Activated B cell treated with CpG ODN at 0.5 μM for 24 hours (primary cell): ENCODE measurements around the gene FBH1. TPM values are rescaled to one million over a fixed set of nuclear protein-coding genes. Genes with fewer than 3 reads are reported as not detected.
"Not testable (repeated sequence)": the region's sequence is repeated elsewhere in the genome, so short reads cannot be mapped to it uniquely, and the experiment has no call there.

Source experiments
- ATAC-seq: fragments of 200-7000 bp; cut with Tn5 transposase; one replicate; pipeline ENCODE4 v1.10.0; 2021; ENCODE audit warnings: low read depth, mild to moderate bottlenecking, moderate library complexity
- CTCF ChIA-PET: fragments of 350-600 bp; sonication (Branson Sonifier 250); formaldehyde crosslinking; loops from one replicate; lab custom pipeline; 2021; ENCODE audit warnings: antibody characterized with exemption; lab: Charles Lee
- POLR2A ChIA-PET: fragments of 350-600 bp; sonication (Branson Sonifier 250); formaldehyde crosslinking; loops from one replicate; lab custom pipeline; 2021; ENCODE audit warnings: antibody characterized with exemption; lab: Charles Lee
- DNase-seq: peaks from one replicate; pipeline ENCODE4 v3.0.0; 2022
- H3K27ac Mint-ChIP-seq: one replicate; pipeline ENCODE4 v1.8.0; 2020; ENCODE audit warnings: mixed read lengths
- H3K27me3 Mint-ChIP-seq: one replicate; pipeline ENCODE4 v1.8.0; 2021; ENCODE audit warnings: mixed read lengths
- H3K36me3 Mint-ChIP-seq: one replicate; pipeline ENCODE4 v1.8.0; 2021; ENCODE audit warnings: low read depth, mixed read lengths
- H3K4me1 Mint-ChIP-seq: one replicate; pipeline ENCODE4 v1.8.0; 2021; ENCODE audit warnings: mixed read lengths
- H3K4me3 Mint-ChIP-seq: one replicate; pipeline ENCODE4 v1.8.0; 2020; ENCODE audit warnings: mild to moderate bottlenecking, mixed read lengths
- H3K9me3 Mint-ChIP-seq: one replicate; pipeline ENCODE4 v1.8.0; 2020; ENCODE audit warnings: mixed read lengths
- CTCF ChIP-seq: fragments of 200-600 bp; IDR thresholded peaks from one replicate; pipeline ENCODE4 v1.8.0; 2022; ENCODE audit warnings: antibody characterized with exemption, mild to moderate bottlenecking
- intact Hi-C: fragments of 100-400 bp; cut with micrococcal nuclease; formaldehyde crosslinking; loops from one replicate; pipeline ENCODE4 v1.15.1; 2024
- total RNA-seq: library from RNA; stranded (reverse); gene quantifications from 2 replicates; pipeline ENCODE4 v1.2.3, GENCODE V29; 2022

Gene FBH1
- total RNA-seq, 1 donor from 2014 or later: 65.5 TPM

- no peak for TF ChIP-seq CTCF
- peaks cover 2% of the 10 kb centered on the region for H3K9me3 Mint-ChIP-seq
- no peak overlapping the region for H3K27ac Mint-ChIP-seq
- ChIA-PET POLR2A (interaction anchor here (1.9 to 3.9 kb wide), 3 partner anchors 17 to 55 kb away, joined by 7 to 21 read pairs (median 11); partner anchors contain the start of gene GDI2), CTCF (interaction anchor here (1.0 kb wide), 1 partner anchor 56 kb away, joined by 3 read pairs; the partner anchor contains the start of gene GDI2)
- H3K36me3 Mint-ChIP-seq: no peaks in the 10 kb centered on the region
- DNase-seq (no peak), ATAC-seq (no peak)
- no peaks in the 10 kb centered on the region for H3K27me3 Mint-ChIP-seq
- peaks cover 45% of the 10 kb centered on the region for H3K4me1 Mint-ChIP-seq
- no peak overlapping the region for H3K4me3 Mint-ChIP-seq
- intact Hi-C loops: no loop called here
These were observed 20.9 kb upstream of the FBH1 start for GRCh38 chr10:5869156-5869555.

- Mint-ChIP-seq H3K27me3 (no peaks in the 10 kb centered on the region), H3K27ac (peak overlapping the region; percentile 21), H3K36me3 (peaks cover 12% of the 10 kb centered on the region), H3K4me3 (no peak overlapping the region), H3K4me1 (peaks cover 40% of the 10 kb centered on the region), H3K9me3 (peaks cover 2% of the 10 kb centered on the region)
- ChIA-PET POLR2A (interaction anchor here (0.6 kb wide), 1 partner anchor 529 kb away, joined by 3 read pairs; no protein-coding TSS in a partner anchor), CTCF (no interaction called here)
- intact Hi-C loops: loop anchor here (5.0 to 10.0 kb wide), 2 partner anchors 239 to 427 kb away; no protein-coding TSS in a partner anchor
- no peak for ATAC-seq
- no peak for TF ChIP-seq CTCF
- no peak for DNase-seq
These were observed 18.4 kb upstream of the FBH1 start for GRCh38 chr10:5871596-5871995.

- peak; percentile 95 for ATAC-seq
- H3K27ac Mint-ChIP-seq: peak overlapping the region; percentile 92
These were observed 16.5 kb upstream of the FBH1 start for GRCh38 chr10:5873515-5873995.

GRCh38 chr10:5876181-5876768 is 13.8 kb upstream of the FBH1 start:
- Mint-ChIP-seq H3K36me3 (peaks cover 36% of the 10 kb centered on the region), H3K27me3 (no peaks in the 10 kb centered on the region), H3K4me1 (peaks cover 27% of the 10 kb centered on the region), H3K4me3 (no peak overlapping the region), H3K27ac (no peak overlapping the region), H3K9me3 (no peaks in the 10 kb centered on the region)
- no peak for TF ChIP-seq CTCF
- no peak for DNase-seq
- POLR2A ChIA-PET: interaction anchor here (0.9 kb wide), 1 partner anchor 35 kb away, joined by 3 read pairs; no protein-coding TSS in a partner anchor
- ATAC-seq: no peak
- CTCF ChIA-PET: interaction anchor here (0.6 to 1.6 kb wide), 2 partner anchors 58 to 525 kb away, joined by 3 to 4 read pairs; no protein-coding TSS in a partner anchor
- intact Hi-C loops: loop anchor here (10.0 kb wide), 1 partner anchor 431 kb away; no protein-coding TSS in a partner anchor

More at GRCh38 chr10:5873515-5873995, 16.5 kb upstream of the FBH1 start:
- POLR2A ChIA-PET: interaction anchor here (0.7 to 3.3 kb wide), 14 partner anchors 10 to 200 kb away, joined by 3 to 42 read pairs (median 6); partner anchors contain the start of genes ANKRD16, FBH1 and GDI2
- no peak for TF ChIP-seq CTCF
- Mint-ChIP-seq H3K36me3 (peaks cover 24% of the 10 kb centered on the region), H3K27me3 (no peaks in the 10 kb centered on the region), H3K4me3 (peak overlapping the region; percentile 82), H3K9me3 (peaks cover 1% of the 10 kb centered on the region), H3K4me1 (peaks cover 28% of the 10 kb centered on the region)
- peak; percentile 46 for DNase-seq
- CTCF ChIA-PET: interaction anchor here (1.0 to 2.8 kb wide), 11 partner anchors 11 to 63 kb away, joined by 3 to 11 read pairs (median 4); partner anchors contain the start of genes ANKRD16 and FBH1
- intact Hi-C loops: loop anchor here (1.0 to 10.0 kb wide), 8 partner anchors 11 to 429 kb away; partner anchors contain the start of gene GDI2

- not testable (repeated sequence) for DNase-seq, ATAC-seq, H3K4me3 Mint-ChIP-seq, H3K9me3 Mint-ChIP-seq, H3K27me3 Mint-ChIP-seq, H3K27ac Mint-ChIP-seq
- intact Hi-C loops: loop anchor here (10.0 kb wide), 1 partner anchor 432 kb away; no protein-coding TSS in a partner anchor
- ChIA-PET POLR2A (interaction anchor here (0.8 to 1.0 kb wide), 5 partner anchors 12 to 63 kb away, joined by 3 to 4 read pairs (median 3); partner anchors contain the start of gene GDI2), CTCF (interaction anchor here (0.9 to 1.6 kb wide), 2 partner anchors 59 to 247 kb away, joined by 3 to 4 read pairs; no protein-coding TSS in a partner anchor)
- Mint-ChIP-seq H3K4me1 (peaks cover 20% of the 10 kb centered on the region), H3K36me3 (peaks cover 39% of the 10 kb centered on the region)
These were observed 13.0 kb upstream of the FBH1 start for GRCh38 chr10:5877041-5877440.
